ENCODE measurements around the gene ARID1A. TPM values are rescaled to one million over a fixed set of nuclear protein-coding genes. Genes with fewer than 3 reads are reported as not detected.

ARID1A gene
- total RNA-seq, 4 donors from 2014 or later: 36.8 to 76.2 (median 44.5) TPM

GRCh38 chr1:26733982-26734381 is 38.2 kb downstream of the ARID1A start:
- no peak for DNase-seq (ENCODE audit: extremely low spot score)
- Histone ChIP-seq H3K4me1 (peaks cover 21 to 33% (median 28%) of the 10 kb centered on the region in 4 donors), H3K27me3 (no peaks in the 10 kb centered on the region), H3K9me3 (no peaks in the 10 kb centered on the region), H3K36me3 (peaks cover 65 to 92% (median 81%) of the 10 kb centered on the region in 4 donors), H3K4me3 (no peak overlapping the region), H3K27ac (replicated peaks in 1 of 4) (peak overlapping the region in 2 of 4 donors; percentile 6 to 54)
- intact Hi-C loops (cut with DNase I): no loop called here
- WGBS: 31% methylated on average over 2 of the region's 2 CpGs
- TF ChIP-seq CTCF (IDR thresholded peaks at IDR 0.05): no peak
- TF ChIP-seq POLR2AphosphoS5 (IDR thresholded peaks at IDR 0.05): peak in 1 of 2 donors; percentile 11

- 28% methylated on average over 4 of the region's 4 CpGs for WGBS
- intact Hi-C loops (cut with DNase I): no loop called here
- Histone ChIP-seq H3K27ac (replicated peaks in 1 of 4) (peak overlapping the region in 1 of 4 donors; percentile 48), H3K27me3 (no peaks in the 10 kb centered on the region), H3K4me1 (peaks cover 17 to 33% (median 29%) of the 10 kb centered on the region in 4 donors), H3K4me3 (no peak overlapping the region), H3K9me3 (no peaks in the 10 kb centered on the region), H3K36me3 (peaks cover 64 to 92% (median 84%) of the 10 kb centered on the region in 4 donors)
- TF ChIP-seq POLR2AphosphoS5 (IDR thresholded peaks at IDR 0.05): no peak
- TF ChIP-seq EP300 (IDR thresholded peaks at IDR 0.05): no peak
- TF ChIP-seq CTCF (IDR thresholded peaks at IDR 0.05): no peak
- TF ChIP-seq POLR2A (IDR thresholded peaks at IDR 0.05; ENCODE audit: low read depth): no peak
- DNase-seq (ENCODE audit: extremely low spot score): no peak
Measured at GRCh38 chr1:26734501-26735058, 38.8 kb downstream of the ARID1A start.

- Histone ChIP-seq H3K4me1 (peaks cover 35 to 60% (median 42%) of the 10 kb centered on the region in 4 donors), H3K27ac (replicated peaks in 1 of 4) (peak overlapping the region in 1 of 4 donors; percentile 3), H3K27me3 (no peaks in the 10 kb centered on the region), H3K4me3 (no peak overlapping the region), H3K36me3 (peaks cover 30 to 74% (median 54%) of the 10 kb centered on the region in 4 donors), H3K9me3 (no peaks in the 10 kb centered on the region)
- 76% methylated on average over 4 of the region's 4 CpGs for WGBS
- intact Hi-C loops (cut with DNase I): no loop called here
- no peak for DNase-seq (ENCODE audit: extremely low spot score)
- TF ChIP-seq POLR2AphosphoS5 (IDR thresholded peaks at IDR 0.05) (no peak), EP300 (IDR thresholded peaks at IDR 0.05) (no peak), POLR2A (IDR thresholded peaks at IDR 0.05; ENCODE audit: low read depth) (no peak), CTCF (IDR thresholded peaks at IDR 0.05) (no peak)
Measured at GRCh38 chr1:26739329-26739914, 43.6 kb downstream of the ARID1A start.

GRCh38 chr1:26740023-26740634 is 44.3 kb downstream of the ARID1A start:
- 74% methylated on average over 3 of the region's 3 CpGs for WGBS
- Histone ChIP-seq H3K27ac (replicated peaks in 1 of 4) (peak overlapping the region in 1 of 4 donors; percentile 3), H3K4me1 (peaks cover 38 to 60% (median 43%) of the 10 kb centered on the region in 4 donors), H3K36me3 (peaks cover 26 to 69% (median 51%) of the 10 kb centered on the region in 4 donors), H3K27me3 (no peaks in the 10 kb centered on the region), H3K9me3 (no peaks in the 10 kb centered on the region), H3K4me3 (no peak overlapping the region)
- intact Hi-C loops (cut with DNase I): no loop called here
- TF ChIP-seq CTCF (IDR thresholded peaks at IDR 0.05) (no peak), EP300 (IDR thresholded peaks at IDR 0.05) (no peak)
- no peak for DNase-seq (ENCODE audit: extremely low spot score)

Measured in esophagus muscularis mucosa (tissue), 4 donors.